Lung microvascular endothelial cell (primary cell): Measurements from ENCODE around the gene VAMP8. TPM values are rescaled to one million over a fixed set of nuclear protein-coding genes. Genes with fewer than 3 reads are reported as not detected.
"Not testable (repeated sequence)": the region's sequence is repeated elsewhere in the genome, so short reads cannot be mapped to it uniquely, and the experiment has no call there.

Source experiments
- DNase-seq, 2 donors: peaks; one replicate each; pipeline versions ENCODE4 v3.0.0 to v3.0.0-alpha.2; 2010; ENCODE audit warnings: low read depth in 2 of 2
- total RNA-seq: library from RNA; depleted of rRNA; stranded (reverse); fragments of >200 nt; gene quantifications from 2 replicates; pipeline ENCODE4 v1.2.1, GENCODE V29; 2014

Gene VAMP8
- total RNA-seq, 1 donor from 2014 or later: 9.7 TPM

DNA sequence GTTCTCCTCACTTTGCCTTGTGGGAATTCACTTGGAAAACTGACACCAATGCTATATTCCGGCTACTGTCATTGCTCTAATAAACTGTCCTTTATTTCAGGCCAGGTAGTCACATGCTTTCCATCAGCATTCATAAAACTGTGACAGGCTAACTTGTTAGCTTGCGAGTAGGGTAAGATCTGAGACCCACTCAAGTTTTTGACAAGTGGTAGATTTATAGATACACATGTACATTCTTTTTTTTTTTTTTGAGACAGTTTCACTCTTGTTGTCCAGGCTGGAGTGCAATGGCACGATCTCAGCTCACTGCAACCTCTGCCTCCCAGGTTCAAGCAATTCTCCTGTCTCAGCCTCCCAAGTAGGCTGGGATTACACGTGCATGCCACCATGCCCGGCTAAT is 40.3 kb downstream of the VAMP8 start:
- DNase-seq: not testable (repeated sequence)

DNA sequence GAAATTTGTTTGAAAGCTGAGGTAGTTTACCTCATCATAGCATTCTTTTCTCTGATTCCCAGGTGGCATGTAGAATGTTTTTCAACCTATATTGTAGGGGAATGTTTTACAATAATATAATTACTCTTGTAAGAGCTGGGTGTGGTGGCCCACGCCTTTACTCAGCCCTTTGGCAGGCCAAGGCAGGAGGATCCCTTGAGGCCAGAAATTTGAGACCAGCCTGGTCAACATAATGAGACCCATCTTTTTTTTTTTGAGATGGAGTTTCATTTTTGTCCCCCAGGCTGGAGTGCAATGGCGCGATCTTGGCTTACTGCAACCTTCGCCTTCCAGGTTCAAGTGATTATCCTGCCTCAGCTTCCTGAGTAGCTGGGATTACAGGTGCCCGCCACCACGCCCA is 42.2 kb downstream of the VAMP8 start:
- DNase-seq: no peak

DNA sequence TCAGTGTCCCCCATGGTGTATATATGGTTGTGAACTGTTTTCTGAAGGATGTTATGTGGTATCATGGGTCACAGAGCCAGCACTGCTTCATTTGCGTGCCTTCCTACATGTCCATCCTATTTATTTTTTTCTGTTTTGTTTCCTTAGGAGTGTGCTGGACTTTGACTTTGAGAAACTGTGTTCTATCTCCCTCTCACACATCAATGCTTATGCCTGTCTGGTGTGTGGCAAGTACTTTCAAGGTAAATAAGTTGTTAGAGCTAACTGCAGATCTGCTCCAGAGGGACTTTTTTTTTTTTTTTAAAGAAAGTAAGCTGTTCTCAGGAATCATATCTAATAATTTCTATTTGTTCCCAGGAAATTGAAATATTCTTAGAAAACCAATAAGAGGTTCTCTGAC is 44.0 kb downstream of the VAMP8 start:
- no peak for DNase-seq

DNA sequence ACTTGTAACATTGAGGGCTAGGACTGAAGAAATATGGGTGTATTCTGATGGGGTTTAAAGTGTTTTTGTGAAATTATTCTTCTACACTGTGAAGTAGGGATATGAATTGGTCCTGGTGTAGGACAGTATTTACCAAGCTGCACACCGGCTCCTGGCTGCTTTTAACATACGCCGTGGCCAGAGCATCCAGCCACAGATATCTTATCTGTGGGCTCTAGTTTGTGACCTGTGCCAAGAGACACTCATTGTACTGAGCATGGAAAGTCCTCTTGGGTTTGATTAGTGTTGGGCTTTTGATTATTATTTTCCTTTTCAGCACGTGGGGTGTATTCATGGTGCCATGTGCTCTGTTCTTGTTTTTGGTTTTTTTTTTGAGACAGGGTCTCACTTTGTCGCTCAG is 46.6 kb downstream of the VAMP8 start:
- no peak for DNase-seq

DNA sequence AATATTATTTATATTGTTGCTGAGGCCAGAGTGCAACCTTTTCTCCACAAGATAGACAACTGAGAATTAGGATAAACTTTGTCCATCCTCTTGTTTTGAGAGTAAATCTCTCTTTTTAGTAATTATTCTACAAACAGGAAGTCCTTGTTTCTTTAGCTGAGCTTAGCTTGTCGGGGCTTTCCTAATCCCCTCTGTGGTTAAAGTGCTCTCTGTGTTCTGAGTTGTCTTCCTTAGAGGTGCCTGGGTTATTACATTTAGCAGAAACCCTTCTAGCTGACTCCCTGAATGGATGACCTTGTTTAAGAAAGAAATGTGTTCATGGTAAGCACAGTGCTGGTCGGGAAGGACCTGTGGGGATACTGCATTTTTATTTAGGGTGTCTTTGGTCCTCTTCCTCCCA is 51.3 kb downstream of the VAMP8 start:
- DNase-seq: no peak

DNA sequence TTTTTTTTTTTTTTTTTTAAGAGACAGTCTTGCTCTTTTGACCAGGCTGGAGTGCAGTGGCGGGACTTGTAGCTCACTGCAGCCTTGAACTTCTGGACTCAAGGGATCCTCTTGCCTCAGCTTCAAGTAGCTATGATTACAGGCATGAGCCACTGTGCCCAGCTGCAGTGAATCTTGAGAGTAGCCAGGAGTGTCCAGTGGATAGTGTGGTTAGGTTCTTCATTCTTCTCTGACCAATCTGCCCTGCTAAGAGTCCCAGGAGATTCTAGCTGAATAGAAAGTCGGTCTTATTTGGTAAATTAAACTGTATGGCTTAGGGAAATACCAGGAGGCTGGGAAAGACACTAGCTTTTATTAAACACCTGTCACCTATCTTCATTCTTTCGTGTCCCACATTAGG is 53.9 kb downstream of the VAMP8 start:
- DNase-seq: no peak

Other genes starting within 250 kb of the VAMP8 start
- 50.1 and 62.7 TPM in 2 replicates for gene TGOLN2, start 249.6 kb upstream of the VAMP8 start, total RNA-seq
- gene RETSAT, start 223.1 kb upstream of the VAMP8 start, total RNA-seq: 50.3 and 63.5 TPM in 2 replicates
- 6.1 and 10.1 TPM in 2 replicates for gene ELMOD3, start 222.8 kb upstream of the VAMP8 start, total RNA-seq
- gene CAPG, start 167.2 kb upstream of the VAMP8 start, total RNA-seq: 23.4 and 69.5 TPM in 2 replicates
- gene SH2D6, start 158.9 kb upstream of the VAMP8 start, total RNA-seq: not detected in 2 replicates
- 74.1 and 108 TPM in 2 replicates for gene MAT2A, start 38.4 kb upstream of the VAMP8 start, total RNA-seq
- 24.0 and 31.9 TPM in 2 replicates for gene GGCX, start 16.1 kb upstream of the VAMP8 start, total RNA-seq
- gene VAMP5, start 6.8 kb downstream of the VAMP8 start, total RNA-seq: 85.9 and 135 TPM in 2 replicates
- 212 and 226 TPM in 2 replicates for gene RNF181, start 18.2 kb downstream of the VAMP8 start, total RNA-seq
- gene TMEM150A, start 25.1 kb downstream of the VAMP8 start, total RNA-seq: 6.1 and 14.7 TPM in 2 replicates
- gene C2orf68, start 34.5 kb downstream of the VAMP8 start, total RNA-seq: 14.8 and 23.8 TPM in 2 replicates
- 29.6 and 29.9 TPM in 2 replicates for gene USP39, start 38.6 kb downstream of the VAMP8 start, total RNA-seq
- gene SFTPB, start 90.6 kb downstream of the VAMP8 start, total RNA-seq: not detected in 2 replicates
- not detected in 2 replicates for gene GNLY, start 116.8 kb downstream of the VAMP8 start, total RNA-seq
- gene ATOH8, start 176.4 kb downstream of the VAMP8 start, total RNA-seq: 9.8 and 44.6 TPM in 2 replicates